Smooth muscle cell of the umbilical artery (primary cell): ENCODE measurements around the gene POM121L12. TPM values are rescaled to one million over a fixed set of nuclear protein-coding genes. Genes with fewer than 3 reads are reported as not detected.

Experiments used
- total RNA-seq: library from RNA; depleted of rRNA; stranded (reverse); fragments of >200 nt; gene quantifications from 2 replicates; pipeline ENCODE4 v1.2.3, GENCODE V29; 2014

The POM121L12 gene
- not detected in 2 replicates for total RNA-seq

GRCh38 chr7:53035499-53036412 is at the start of gene POM121L12:
Gene POM121L12, plus strand, starts transcription at chr7:53035633. Its CDS starts 39 bp downstream, at chr7:53035672.

